Iris pigment epithelial cell (primary cell): ENCODE data around the gene RBM19.

Experiments
- DNase-seq: peaks from one replicate; pipeline ENCODE4 v3.0.0-alpha.2; 2011; ENCODE audit warnings: low read depth

RBM19 gene

GRCh38 chr12:113988064-113988451 lies 21.9 kb upstream of the RBM19 start:
- no peak for DNase-seq

- DNase-seq = no peak
Observed at GRCh38 chr12:113987261-113988063, 21.3 kb upstream of the RBM19 start.

GRCh38 chr12:113984464-113984863 lies 18.3 kb upstream of the RBM19 start:
- no peak for DNase-seq

GRCh38 chr12:113983777-113984448 lies 17.8 kb upstream of the RBM19 start:
- DNase-seq = no peak

- DNase-seq = no peak
Observed at GRCh38 chr12:113983265-113983664, 17.1 kb upstream of the RBM19 start.

GRCh38 chr12:113981876-113982275 lies 15.8 kb upstream of the RBM19 start:
- no peak for DNase-seq

- DNase-seq = peak; percentile 67
Observed at GRCh38 chr12:113980537-113981337, 14.6 kb upstream of the RBM19 start.

- DNase-seq = no peak
Observed at GRCh38 chr12:113980054-113980453, 13.9 kb upstream of the RBM19 start.

- no peak for DNase-seq
Observed at GRCh38 chr12:113978080-113978479, 12.0 kb upstream of the RBM19 start.

GRCh38 chr12:113974006-113974405 lies 7.9 kb upstream of the RBM19 start:
- no peak for DNase-seq

GRCh38 chr12:113973109-113973904 lies 7.2 kb upstream of the RBM19 start:
- DNase-seq = no peak

- DNase-seq = no peak
Observed at GRCh38 chr12:113971392-113971791, 5.3 kb upstream of the RBM19 start.

GRCh38 chr12:113970211-113970610 lies 4.1 kb upstream of the RBM19 start:
- no peak for DNase-seq

- no peak for DNase-seq
Observed at GRCh38 chr12:113967368-113967767, 1.2 kb upstream of the RBM19 start.

- DNase-seq = no peak
Observed at GRCh38 chr12:113962733-113963132, 3.4 kb downstream of the RBM19 start.

GRCh38 chr12:113961921-113962710 lies 4.0 kb downstream of the RBM19 start:
- DNase-seq = peak; percentile 89

GRCh38 chr12:113960030-113960429 lies 6.1 kb downstream of the RBM19 start:
- no peak for DNase-seq

GRCh38 chr12:113959096-113959495 lies 7.0 kb downstream of the RBM19 start:
- no peak for DNase-seq

- no peak for DNase-seq
Observed at GRCh38 chr12:113958108-113958507, 8.0 kb downstream of the RBM19 start.

GRCh38 chr12:113957627-113958026 lies 8.5 kb downstream of the RBM19 start:
- DNase-seq = no peak
